SJSA1 (cell line): ENCODE measurements around the gene KIFBP. TPM values are rescaled to one million over a fixed set of nuclear protein-coding genes. Genes with fewer than 3 reads are reported as not detected.
"Not testable (repeated sequence)": the region's sequence is repeated elsewhere in the genome, so short reads cannot be mapped to it uniquely, and the experiment has no call there.

Experiments
- DNase-seq, 2 experiments: peaks; one replicate each; pipeline ENCODE4 v3.0.0-alpha.2; 2015 to 2020; ENCODE audit warnings: low spot score in 2 of 2, low read depth in 1 of 2
- H3K27ac ChIP-seq: fragments of 250-450 bp; sonication (Bioruptor Pico); 2 replicates; pipeline ENCODE4 v1.5.1; 2020; ENCODE audit warnings: mild to moderate bottlenecking, moderate library complexity
- H3K27me3 ChIP-seq: fragments of 250-450 bp; sonication (Bioruptor Pico); replicated peaks from 2 replicates; pipeline ENCODE4 v1.5.1; 2020; ENCODE audit warnings: mild to moderate bottlenecking, moderate library complexity
- H3K36me3 ChIP-seq: fragments of 250-450 bp; sonication (Bioruptor Pico); 2 replicates; pipeline ENCODE4 v1.5.1; 2020; ENCODE audit warnings: mild to moderate bottlenecking
- H3K4me1 ChIP-seq: fragments of 250-450 bp; sonication (Bioruptor Pico); replicated peaks from 2 replicates; pipeline ENCODE4 v1.6.1; 2021; ENCODE audit warnings: mild to moderate bottlenecking
- H3K4me3 ChIP-seq: fragments of 250-450 bp; sonication (Bioruptor Pico); 2 replicates; pipeline ENCODE4 v1.5.1; 2020; ENCODE audit warnings: mild to moderate bottlenecking
- H3K9me3 ChIP-seq: fragments of 250-450 bp; sonication (Bioruptor Pico); replicated peaks from 2 replicates; pipeline ENCODE4 v1.5.1; 2020; ENCODE audit warnings: mild to moderate bottlenecking
- total RNA-seq: library from RNA; depleted of rRNA; stranded (reverse); fragments of >200 nt; shearing (Covaris generic); gene quantifications from 2 replicates; pipeline ENCODE4 v1.2.3, GENCODE V29; 2014

The KIFBP gene
- total RNA-seq, 1 experiment from 2014 or later = 65.4 TPM

GRCh38 chr10:69012778-69013177 lies 24.2 kb downstream of the KIFBP start:
- H3K4me3 ChIP-seq, H3K27me3 ChIP-seq, H3K27ac ChIP-seq, H3K9me3 ChIP-seq, DNase-seq: not testable (repeated sequence)
- peaks cover 11% of the 10 kb centered on the region for H3K4me1 ChIP-seq
- H3K36me3 ChIP-seq = peaks cover 74% of the 10 kb centered on the region

GRCh38 chr10:69014171-69014570 lies 25.6 kb downstream of the KIFBP start:
- DNase-seq = peak in 1 of 2 experiments; percentile 9
- H3K36me3 ChIP-seq = peaks cover 68% of the 10 kb centered on the region

GRCh38 chr10:69018613-69019012 lies 30.0 kb downstream of the KIFBP start:
- no peaks in the 10 kb centered on the region for H3K27me3 ChIP-seq
- peaks cover 10% of the 10 kb centered on the region for H3K4me1 ChIP-seq
- H3K27ac ChIP-seq = no peak overlapping the region
- no peak overlapping the region for H3K4me3 ChIP-seq
- H3K9me3 ChIP-seq = no peaks in the 10 kb centered on the region
- no peak for DNase-seq
- peaks cover 36% of the 10 kb centered on the region for H3K36me3 ChIP-seq

More at GRCh38 chr10:69014171-69014570, 25.6 kb downstream of the KIFBP start:
- Histone ChIP-seq H3K9me3 (no peaks in the 10 kb centered on the region), H3K4me3 (no peak overlapping the region), H3K27ac (no peak overlapping the region), H3K4me1 (peaks cover 11% of the 10 kb centered on the region), H3K27me3 (no peaks in the 10 kb centered on the region)

- Histone ChIP-seq H3K9me3 (no peaks in the 10 kb centered on the region), H3K36me3 (peaks cover 3% of the 10 kb centered on the region), H3K27me3 (no peaks in the 10 kb centered on the region), H3K4me3 (no peak overlapping the region), H3K27ac (no peak overlapping the region), H3K4me1 (no peaks in the 10 kb centered on the region)
- no peak for DNase-seq
These were observed 34.0 kb downstream of the KIFBP start for GRCh38 chr10:69022611-69023010.

- no peaks in the 10 kb centered on the region for H3K4me1 ChIP-seq
- H3K9me3 ChIP-seq = no peaks in the 10 kb centered on the region
- DNase-seq = no peak
- H3K27ac ChIP-seq = no peak overlapping the region
- no peaks in the 10 kb centered on the region for H3K36me3 ChIP-seq
- no peak overlapping the region for H3K4me3 ChIP-seq
- no peaks in the 10 kb centered on the region for H3K27me3 ChIP-seq
These were observed 36.8 kb downstream of the KIFBP start for GRCh38 chr10:69025370-69025896.

- DNase-seq = no peak
- 0 out of 2 replicates have a peak, but pooled peaks cover 2% of the 10 kb centered on the region for H3K27me3 ChIP-seq
These were observed 44.7 kb downstream of the KIFBP start for GRCh38 chr10:69033256-69033655.

GRCh38 chr10:69037489-69037888 lies 48.9 kb downstream of the KIFBP start:
- no peak for DNase-seq
- Histone ChIP-seq H3K9me3 (no peaks in the 10 kb centered on the region; the same call in 1 of the 2 replicates), H3K27me3 (0 out of 2 replicates have a peak, but pooled peaks cover 2% of the 10 kb centered on the region)

More at GRCh38 chr10:69033256-69033655, 44.7 kb downstream of the KIFBP start:
- Histone ChIP-seq H3K36me3 (no peaks in the 10 kb centered on the region), H3K4me3 (no peak overlapping the region), H3K4me1 (no peaks in the 10 kb centered on the region), H3K27ac (no peak overlapping the region), H3K9me3 (no peaks in the 10 kb centered on the region; the same call in 1 of the 2 replicates)

GRCh38 chr10:69040904-69041303 lies 52.3 kb downstream of the KIFBP start:
- not testable (repeated sequence) for H3K9me3 ChIP-seq, H3K27ac ChIP-seq, H3K27me3 ChIP-seq, H3K36me3 ChIP-seq, H3K4me1 ChIP-seq, H3K4me3 ChIP-seq, DNase-seq

More at GRCh38 chr10:69037489-69037888, 48.9 kb downstream of the KIFBP start:
- Histone ChIP-seq H3K4me1 (no peaks in the 10 kb centered on the region), H3K27ac (no peak overlapping the region), H3K4me3 (no peak overlapping the region), H3K36me3 (no peaks in the 10 kb centered on the region)

GRCh38 chr10:69042417-69042816 lies 53.8 kb downstream of the KIFBP start:
- H3K9me3 ChIP-seq = no peaks in the 10 kb centered on the region
- H3K36me3 ChIP-seq = no peaks in the 10 kb centered on the region
- no peak for DNase-seq

GRCh38 chr10:69042838-69043237 lies 54.2 kb downstream of the KIFBP start:
- H3K9me3 ChIP-seq = no peaks in the 10 kb centered on the region

More at GRCh38 chr10:69042417-69042816, 53.8 kb downstream of the KIFBP start:
- no peaks in the 10 kb centered on the region for H3K4me1 ChIP-seq
- H3K27ac ChIP-seq = no peak overlapping the region
- no peaks in the 10 kb centered on the region for H3K27me3 ChIP-seq
- no peak overlapping the region for H3K4me3 ChIP-seq

GRCh38 chr10:69043931-69044531 lies 55.4 kb downstream of the KIFBP start:
- no peaks in the 10 kb centered on the region for H3K9me3 ChIP-seq
- DNase-seq = no peak
- H3K27me3 ChIP-seq = no peaks in the 10 kb centered on the region
- H3K36me3 ChIP-seq = no peaks in the 10 kb centered on the region
- H3K4me1 ChIP-seq = no peaks in the 10 kb centered on the region; the same call in 1 of the 2 replicates
- no peak overlapping the region for H3K27ac ChIP-seq
- no peak overlapping the region for H3K4me3 ChIP-seq

More at GRCh38 chr10:69042838-69043237, 54.2 kb downstream of the KIFBP start:
- H3K27ac ChIP-seq = no peak overlapping the region
- H3K4me1 ChIP-seq = no peaks in the 10 kb centered on the region; the same call in 1 of the 2 replicates
- no peaks in the 10 kb centered on the region for H3K27me3 ChIP-seq
- H3K36me3 ChIP-seq = no peaks in the 10 kb centered on the region
- H3K4me3 ChIP-seq = no peak overlapping the region
- DNase-seq = no peak

GRCh38 chr10:69044546-69044945 lies 55.9 kb downstream of the KIFBP start:
- no peaks in the 10 kb centered on the region for H3K9me3 ChIP-seq
- H3K27ac ChIP-seq = no peak overlapping the region
- DNase-seq = no peak
- H3K27me3 ChIP-seq = no peaks in the 10 kb centered on the region
- H3K4me3 ChIP-seq = no peak overlapping the region
- H3K4me1 ChIP-seq = no peaks in the 10 kb centered on the region; the same call in 1 of the 2 replicates
- H3K36me3 ChIP-seq = no peaks in the 10 kb centered on the region

- no peaks in the 10 kb centered on the region; the same call in 1 of the 2 replicates for H3K4me1 ChIP-seq
- DNase-seq = no peak
- no peak overlapping the region for H3K27ac ChIP-seq
- no peaks in the 10 kb centered on the region for H3K9me3 ChIP-seq
- H3K27me3 ChIP-seq = no peaks in the 10 kb centered on the region
- no peak overlapping the region for H3K4me3 ChIP-seq
- H3K36me3 ChIP-seq = no peaks in the 10 kb centered on the region
These were observed 57.1 kb downstream of the KIFBP start for GRCh38 chr10:69045441-69046300.
